ENCODE data around the gene PSMB11.

Gene PSMB11

GRCh38 chr14:23056956-23057756 lies 15.1 kb downstream of the PSMB11 start, which contains the start of gene CDH24:
TSS of gene CDH24 (minus strand) at chr14:23057520. CDS start at chr14:23055733, 1,787 bp downstream.
- DNase-seq (ENCODE audit: extremely low read depth in 1 of 2, low read depth in 1 of 2): peak in 1 of 2 donors; percentile 53

- peak; percentile 68 to 79 for DNase-seq (ENCODE audit: extremely low read depth in 1 of 2, low read depth in 1 of 2)
These were observed 16.0 kb downstream of the PSMB11 start for GRCh38 chr14:23057757-23058653.

DNA sequence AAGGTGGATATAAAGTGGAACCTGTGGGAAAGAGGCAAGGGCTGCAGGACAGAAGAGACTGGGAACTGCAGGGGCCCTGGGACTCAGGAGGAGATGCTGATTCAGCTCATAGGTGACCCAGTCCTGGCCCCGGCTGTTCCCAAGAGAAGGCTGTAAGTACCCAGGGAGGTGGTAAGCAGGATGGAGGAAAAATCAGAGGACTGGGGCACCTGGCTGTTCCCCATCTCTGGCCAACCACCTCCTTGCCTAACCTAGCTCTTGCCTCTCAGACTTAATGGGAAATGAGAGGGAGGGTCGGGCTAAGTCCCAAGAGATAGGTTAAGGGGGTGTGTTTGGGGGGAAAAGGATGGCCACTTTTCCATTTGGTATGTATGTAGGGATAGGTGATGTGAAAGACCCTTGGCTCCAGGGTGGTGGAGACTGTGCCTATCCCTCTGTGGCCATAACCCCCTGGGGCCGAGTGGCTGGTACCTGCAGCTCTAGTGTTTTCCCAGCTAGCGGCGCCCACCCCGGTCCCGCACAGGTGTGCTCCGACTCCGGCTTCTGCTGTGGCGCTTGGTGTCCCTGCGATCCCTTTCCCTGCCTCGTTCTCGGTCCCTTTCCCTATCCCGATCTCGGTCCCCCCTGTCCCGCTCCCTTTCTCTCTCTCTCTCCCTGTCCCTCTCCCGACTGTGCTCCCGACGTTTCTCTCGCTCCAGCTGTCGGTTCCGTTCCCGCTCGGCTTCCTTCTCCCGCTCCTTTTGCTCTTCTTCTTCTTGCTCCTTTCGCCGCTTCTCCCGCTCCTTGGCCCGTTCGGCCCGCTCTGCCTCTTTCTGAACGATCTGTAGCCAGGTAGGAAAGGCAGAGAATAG lies 16.9 kb downstream of the PSMB11 start:
- DNase-seq (ENCODE audit: extremely low read depth in 1 of 2, low read depth in 1 of 2): no peak

GRCh38 chr14:23060536-23061260 lies 18.7 kb downstream of the PSMB11 start:
- DNase-seq (ENCODE audit: extremely low read depth in 1 of 2, low read depth in 1 of 2): no peak

GRCh38 chr14:23062002-23062401 lies 20.0 kb downstream of the PSMB11 start:
- no peak for DNase-seq (ENCODE audit: extremely low read depth in 1 of 2, low read depth in 1 of 2)

GRCh38 chr14:23063601-23064000 lies 21.6 kb downstream of the PSMB11 start:
- DNase-seq (ENCODE audit: extremely low read depth in 1 of 2, low read depth in 1 of 2): no peak

GRCh38 chr14:23066368-23066767 lies 24.4 kb downstream of the PSMB11 start:
- no peak for DNase-seq (ENCODE audit: extremely low read depth in 1 of 2, low read depth in 1 of 2)

DNA sequence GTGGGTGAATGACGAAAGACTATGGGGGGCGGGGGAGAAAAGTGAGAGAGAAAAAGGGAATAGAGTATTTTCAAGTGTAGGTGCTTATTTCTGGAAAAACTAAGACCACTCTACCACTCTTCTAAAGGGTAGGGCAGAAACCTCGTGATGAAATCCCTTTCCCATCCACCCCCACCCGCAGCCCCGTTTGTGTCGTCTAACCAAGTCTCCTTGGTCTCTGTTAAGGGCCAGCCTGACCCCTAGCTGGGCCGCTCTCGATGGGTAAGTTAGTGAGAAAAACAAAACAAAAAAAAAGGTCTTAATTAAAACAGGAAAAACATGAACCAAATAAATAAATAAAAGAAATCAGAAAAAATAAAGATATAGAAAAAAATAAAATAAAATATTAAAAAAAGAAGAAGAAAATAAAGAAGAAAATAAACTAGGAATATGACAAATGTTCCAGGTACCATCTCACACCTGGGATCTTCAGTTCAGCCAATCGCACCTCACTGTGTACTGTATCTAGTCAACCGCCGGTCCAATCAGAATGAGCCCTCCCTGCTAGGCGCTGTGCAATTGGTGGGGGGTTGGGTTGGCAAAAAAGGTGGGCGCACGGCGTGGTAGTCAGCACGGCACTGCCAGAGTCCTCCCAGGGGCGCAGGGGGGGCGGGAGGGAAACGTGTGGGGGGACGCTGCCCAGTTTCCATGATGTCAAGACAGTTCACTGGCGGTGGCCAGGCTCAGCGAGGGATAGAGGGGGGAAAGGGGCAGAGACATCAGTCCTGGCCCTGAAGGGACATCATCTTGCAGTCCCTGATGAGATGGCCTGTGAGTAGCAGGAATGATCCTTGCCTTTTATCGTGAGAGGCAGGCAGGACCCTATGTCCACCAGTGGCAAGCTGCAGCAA lies 25.1 kb downstream of the PSMB11 start:
- DNase-seq (ENCODE audit: extremely low read depth in 1 of 2, low read depth in 1 of 2): no peak

DNA sequence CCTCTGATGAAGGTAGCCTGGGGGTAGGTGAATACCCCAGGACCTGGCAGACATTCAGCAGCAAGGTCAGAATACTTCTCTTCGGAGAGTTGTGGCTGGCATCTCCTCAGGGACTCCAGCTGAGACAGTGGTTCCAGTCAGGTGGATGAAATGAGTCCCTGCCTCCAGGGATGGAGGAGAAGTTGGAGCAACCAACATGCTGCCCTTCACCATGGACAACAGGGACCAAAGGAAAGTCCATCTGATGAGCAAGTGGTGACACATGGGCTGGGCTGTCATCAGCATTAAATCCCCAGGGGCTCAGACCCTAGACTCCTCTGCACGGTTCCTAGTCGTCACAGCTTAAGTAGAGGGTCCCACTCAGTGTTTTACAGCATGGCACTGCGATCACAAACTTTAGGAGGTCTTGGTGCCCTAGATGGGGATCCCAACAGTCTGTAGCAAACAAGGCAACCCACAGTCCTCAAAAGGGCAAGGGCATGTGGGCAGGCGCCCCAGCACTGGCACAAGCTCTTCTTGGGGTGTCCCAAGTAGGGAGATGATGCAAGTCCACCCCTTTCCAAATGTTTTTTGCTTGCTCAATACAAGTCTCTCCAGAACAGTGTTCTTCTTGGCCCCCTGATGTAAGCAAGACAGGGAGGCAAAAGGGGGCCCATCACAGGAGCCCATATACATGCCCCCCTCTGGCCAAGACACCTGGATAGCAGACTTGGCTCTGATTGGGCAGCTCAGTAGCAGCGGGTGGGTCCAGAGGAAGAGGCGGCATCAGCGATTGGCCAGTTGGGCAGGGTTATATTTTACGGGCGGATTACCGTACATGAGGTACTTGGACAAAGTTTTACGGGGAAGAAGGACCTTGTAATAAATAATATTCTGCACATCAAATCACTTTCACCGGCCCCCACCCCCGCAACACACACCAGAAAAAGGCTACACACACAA lies 26.1 kb downstream of the PSMB11 start:
- no peak for DNase-seq (ENCODE audit: extremely low read depth in 1 of 2, low read depth in 1 of 2)

DNA sequence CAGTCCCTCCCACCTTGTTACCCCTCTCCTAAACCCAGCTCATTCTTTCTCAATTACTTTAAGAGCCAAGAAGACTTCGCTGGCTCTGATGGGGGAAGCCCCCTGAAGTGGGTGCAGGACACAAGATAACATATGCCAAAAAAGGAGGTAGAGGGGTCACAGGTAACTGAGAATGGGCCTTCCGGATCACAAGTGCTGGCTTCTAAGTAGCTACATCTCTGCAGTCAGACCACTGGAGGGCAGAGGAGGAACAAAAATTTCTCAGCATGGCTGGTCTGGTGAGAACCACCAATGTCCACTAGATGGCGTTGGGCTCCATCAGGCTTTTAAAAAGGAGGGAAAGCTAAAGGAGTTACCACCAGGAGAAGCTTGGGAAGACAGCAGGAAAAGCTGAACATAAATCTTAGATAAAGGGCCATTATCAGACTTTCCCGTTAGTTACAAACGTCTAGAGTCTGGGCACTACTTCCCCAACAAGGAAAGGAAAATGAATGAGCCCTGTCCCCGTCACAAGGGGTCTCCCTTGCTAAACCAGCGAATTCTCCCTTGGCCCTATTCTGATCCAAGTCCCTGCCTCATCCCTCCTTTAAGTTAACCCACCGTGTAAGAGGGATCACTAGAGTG lies 26.9 kb downstream of the PSMB11 start:
- peak in 1 of 2 donors; percentile 50 for DNase-seq (ENCODE audit: extremely low read depth in 1 of 2, low read depth in 1 of 2)

DNA sequence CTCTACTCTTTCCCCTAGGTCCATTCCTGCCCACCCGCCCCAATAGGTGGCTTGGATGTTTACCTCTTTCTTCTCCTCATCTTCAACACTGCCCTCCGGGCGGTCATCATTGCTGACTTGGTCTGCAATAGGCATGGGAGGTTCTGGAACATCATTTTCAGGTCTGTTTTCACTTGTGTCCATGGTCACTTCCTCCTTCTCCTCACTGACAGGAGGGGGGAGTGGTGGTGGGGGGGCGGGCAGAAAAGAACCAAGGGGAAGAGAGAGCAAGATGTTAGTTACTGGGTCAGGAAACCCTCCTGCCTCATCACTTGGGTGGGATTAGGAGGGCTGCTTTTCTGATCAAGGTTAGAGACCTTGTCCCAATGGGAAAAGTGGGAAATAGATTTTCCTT lies 27.4 kb downstream of the PSMB11 start:
- DNase-seq (ENCODE audit: extremely low read depth in 1 of 2, low read depth in 1 of 2): no peak

GRCh38 chr14:23070262-23071129 lies 28.5 kb downstream of the PSMB11 start:
- DNase-seq (ENCODE audit: extremely low read depth in 1 of 2, low read depth in 1 of 2): no peak

- DNase-seq (ENCODE audit: extremely low read depth in 1 of 2, low read depth in 1 of 2): peak in 1 of 2 donors; percentile 70
These were observed 29.4 kb downstream of the PSMB11 start for GRCh38 chr14:23071244-23071920.

DNA sequence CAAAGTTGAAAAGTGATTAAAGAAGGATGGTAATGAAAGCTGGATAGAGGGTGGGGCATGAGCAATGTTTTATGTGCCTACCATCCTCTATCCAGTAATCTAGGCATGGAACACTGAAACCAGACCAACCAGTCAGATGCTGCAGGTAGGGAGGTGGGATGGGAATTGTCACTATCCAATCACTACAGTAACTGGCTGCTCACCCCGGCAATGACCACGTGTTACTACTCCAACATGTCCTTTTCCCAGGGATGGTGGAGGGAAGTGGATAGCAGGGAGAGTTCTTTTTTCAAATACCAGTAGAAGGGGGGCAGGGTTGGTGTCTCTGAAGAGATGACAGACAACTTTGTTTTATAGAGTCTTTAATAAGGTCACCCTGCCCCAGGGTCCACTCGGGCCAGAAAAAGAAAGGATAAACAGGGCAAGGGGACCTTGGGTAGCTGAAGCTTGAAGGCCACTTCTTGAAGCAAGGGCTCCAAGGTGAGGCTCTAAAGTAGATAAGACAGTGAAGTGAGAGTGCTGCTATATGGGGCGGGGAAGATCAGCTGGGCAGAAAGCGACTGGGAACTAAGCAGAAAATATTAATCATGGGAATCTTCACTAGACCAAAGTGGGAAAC lies 30.0 kb downstream of the PSMB11 start:
- no peak for DNase-seq (ENCODE audit: extremely low read depth in 1 of 2, low read depth in 1 of 2)

- no peak for DNase-seq (ENCODE audit: extremely low read depth in 1 of 2, low read depth in 1 of 2)
These were observed 32.9 kb downstream of the PSMB11 start for GRCh38 chr14:23074906-23075305.
